LHCN-M2 (cell line): ENCODE measurements around the gene TCL1A. TPM values are rescaled to one million over a fixed set of nuclear protein-coding genes. Genes with fewer than 3 reads are reported as not detected.
"Not testable (repeated sequence)": the region's sequence is repeated elsewhere in the genome, so short reads cannot be mapped to it uniquely, and the experiment has no call there.

Experiments used
- DNase-seq: peaks from one replicate; pipeline ENCODE4 v3.0.0-alpha.2; 2012; ENCODE audit warnings: low read depth
- total RNA-seq: library from RNA; depleted of rRNA; stranded (reverse); fragments of >200 nt; gene quantifications from 2 replicates; pipeline ENCODE4 v1.2.3, GENCODE V29; 2014; rRNA removed

Gene TCL1A
- total RNA-seq, 1 experiment from 2014 or later: not detected

GRCh38 chr14:95677179-95677835 lies 36.6 kb downstream of the TCL1A start:
- no peak for DNase-seq

- DNase-seq: no peak
Observed at GRCh38 chr14:95675486-95675885, 38.4 kb downstream of the TCL1A start.

- no peak for DNase-seq
Observed at GRCh38 chr14:95674613-95675012, 39.3 kb downstream of the TCL1A start.

GRCh38 chr14:95668235-95668772 lies 45.6 kb downstream of the TCL1A start:
- DNase-seq: no peak

- DNase-seq: no peak
Observed at GRCh38 chr14:95667249-95667693, 46.7 kb downstream of the TCL1A start.

GRCh38 chr14:95666450-95666849 lies 47.5 kb downstream of the TCL1A start:
- DNase-seq: no peak

- not testable (repeated sequence) for DNase-seq
Observed at GRCh38 chr14:95665530-95665929, 48.4 kb downstream of the TCL1A start.

GRCh38 chr14:95664546-95664945 lies 49.4 kb downstream of the TCL1A start:
- no peak for DNase-seq

- no peak for DNase-seq
Observed at GRCh38 chr14:95664066-95664465, 49.9 kb downstream of the TCL1A start.

- no peak for DNase-seq
Observed at GRCh38 chr14:95663226-95663797, 50.6 kb downstream of the TCL1A start.

GRCh38 chr14:95662376-95663186 lies 51.3 kb downstream of the TCL1A start:
- no peak for DNase-seq

GRCh38 chr14:95660651-95661515 lies 53.0 kb downstream of the TCL1A start:
- no peak for DNase-seq

GRCh38 chr14:95659990-95660385 lies 53.9 kb downstream of the TCL1A start:
- DNase-seq: no peak

Other genes starting within 250 kb of the TCL1A start
- gene SYNE3, start 197.5 kb downstream of the TCL1A start, total RNA-seq: 8.4 and 12.5 TPM in 2 replicates
- gene GLRX5, start 179.1 kb downstream of the TCL1A start, total RNA-seq: 39.9 and 46.9 TPM in 2 replicates
- gene TCL1B, start 27.7 kb downstream of the TCL1A start, total RNA-seq: not detected in 2 replicates
- gene TUNAR, start 162.7 kb upstream of the TCL1A start, total RNA-seq: 0.06 TPM in 1 of 2 replicates, not detected in the other